HFFc6 (cell line): ENCODE measurements around the gene TRIM8. TPM values are rescaled to one million over a fixed set of nuclear protein-coding genes. Genes with fewer than 3 reads are reported as not detected.

Source experiments
- DNase-seq: peaks from one replicate; pipeline ENCODE4 v3.0.0-alpha.2; 2018
- H3K27ac Mint-ChIP-seq: 2 replicates; pipeline ENCODE4 v1.8.0; 2020; ENCODE audit warnings: mild to moderate bottlenecking, mixed read lengths
- H3K27me3 Mint-ChIP-seq: 2 replicates; pipeline ENCODE4 v1.8.0; 2021; ENCODE audit warnings: mild to moderate bottlenecking, moderate library complexity, mixed read lengths; ENCODE audit not compliant: insufficient read depth
- H3K36me3 Mint-ChIP-seq: 2 replicates; pipeline ENCODE4 v1.8.0; 2021; ENCODE audit warnings: low read depth, mixed read lengths
- H3K4me1 Mint-ChIP-seq: 2 replicates; pipeline ENCODE4 v1.8.0; 2020; ENCODE audit warnings: low read depth, mixed read lengths
- H3K4me3 Mint-ChIP-seq: 2 replicates; pipeline ENCODE4 v1.8.0; 2020; ENCODE audit warnings: mild to moderate bottlenecking, moderate library complexity, mixed read lengths
- H3K9me3 Mint-ChIP-seq: 2 replicates; pipeline ENCODE4 v1.8.0; 2020; ENCODE audit warnings: mild to moderate bottlenecking, mixed read lengths
- CTCF ChIP-seq: fragments of 200-600 bp; sonication (generic); IDR thresholded peaks from 2 replicates; pipeline ENCODE4 v1.5.0; 2021; ENCODE audit warnings: antibody characterized with exemption, mild to moderate bottlenecking
- total RNA-seq, 6 experiments: library from RNA; stranded (reverse); fragmentation: NEBNext Ultra II Directional; extraction: Animal tissue kit (Norgen Biotek cat#: 25700); gene quantifications; 2 replicates in 1 of 6; 3 replicates in 5 of 6; pipeline ENCODE4 v1.2.3, GENCODE V29; 2021

TRIM8 gene
- total RNA-seq, 6 experiments from 2014 or later, result 123 to 148 (median 135) TPM

GRCh38 chr10:102616066-102616770 lies 28.1 kb upstream of the TRIM8 start:
- H3K27me3 Mint-ChIP-seq, result peaks cover 2% of the 10 kb centered on the region
- H3K4me1 Mint-ChIP-seq, result peaks cover 33% of the 10 kb centered on the region
- no peaks in the 10 kb centered on the region for H3K9me3 Mint-ChIP-seq
- no peak for TF ChIP-seq CTCF
- H3K27ac Mint-ChIP-seq, result no peak overlapping the region
- no peak overlapping the region for H3K4me3 Mint-ChIP-seq
- DNase-seq, result no peak
- no peaks in the 10 kb centered on the region for H3K36me3 Mint-ChIP-seq

GRCh38 chr10:102617041-102617440 lies 27.2 kb upstream of the TRIM8 start:
- Mint-ChIP-seq H3K36me3 (no peaks in the 10 kb centered on the region), H3K4me3 (no peak overlapping the region), H3K4me1 (peaks cover 32% of the 10 kb centered on the region), H3K9me3 (no peaks in the 10 kb centered on the region), H3K27me3 (no peaks in the 10 kb centered on the region; the same call in 1 of the 2 replicates), H3K27ac (no peak overlapping the region)
- no peak for DNase-seq
- no peak for TF ChIP-seq CTCF

GRCh38 chr10:102617816-102618215 lies 26.5 kb upstream of the TRIM8 start:
- Mint-ChIP-seq H3K4me1 (peaks cover 27% of the 10 kb centered on the region), H3K36me3 (no peaks in the 10 kb centered on the region), H3K27me3 (no peaks in the 10 kb centered on the region; the same call in 1 of the 2 replicates), H3K27ac (no peak overlapping the region), H3K4me3 (no peak overlapping the region), H3K9me3 (no peaks in the 10 kb centered on the region)
- no peak for DNase-seq
- no peak for TF ChIP-seq CTCF

GRCh38 chr10:102619281-102619981 lies 24.8 kb upstream of the TRIM8 start:
- no peak overlapping the region for H3K27ac Mint-ChIP-seq
- H3K4me1 Mint-ChIP-seq, result peaks cover 27% of the 10 kb centered on the region
- no peak for TF ChIP-seq CTCF
- H3K36me3 Mint-ChIP-seq, result peaks cover 11% of the 10 kb centered on the region
- DNase-seq, result no peak
- peaks cover 3% of the 10 kb centered on the region; the same call in 1 of the 2 replicates for H3K9me3 Mint-ChIP-seq
- H3K4me3 Mint-ChIP-seq, result no peak overlapping the region
- H3K27me3 Mint-ChIP-seq, result no peaks in the 10 kb centered on the region; the same call in 1 of the 2 replicates

GRCh38 chr10:102620138-102620590 lies 24.1 kb upstream of the TRIM8 start:
- Mint-ChIP-seq H3K36me3 (peaks cover 17% of the 10 kb centered on the region), H3K9me3 (peaks cover 6% of the 10 kb centered on the region; the same call in 1 of the 2 replicates), H3K4me3 (no peak overlapping the region), H3K27ac (no peak overlapping the region), H3K4me1 (peaks cover 31% of the 10 kb centered on the region), H3K27me3 (no peaks in the 10 kb centered on the region; the same call in 1 of the 2 replicates)
- no peak for DNase-seq
- no peak for TF ChIP-seq CTCF
